Nephron progenitor cell (in vitro differentiated cells): ENCODE results near the gene MTG1.
"Not testable (repeated sequence)": the region's sequence is repeated elsewhere in the genome, so short reads cannot be mapped to it uniquely, and the experiment has no call there.

Source experiments
- DNase-seq: peaks from one replicate; pipeline ENCODE4 v3.0.0; 2021
- H3K27ac Mint-ChIP-seq: 2 replicates; pipeline ENCODE4 v1.8.0; 2021; ENCODE audit warnings: mild to moderate bottlenecking, moderate library complexity, mixed read lengths
- H3K27me3 Mint-ChIP-seq: 2 replicates; pipeline ENCODE4 v1.8.0; 2021; ENCODE audit warnings: mild to moderate bottlenecking, low read depth, mixed read lengths; ENCODE audit not compliant: poor library complexity
- H3K36me3 Mint-ChIP-seq: 2 replicates; pipeline ENCODE4 v1.8.0; 2021; ENCODE audit warnings: low read depth, mixed read lengths
- H3K4me1 Mint-ChIP-seq: 2 replicates; pipeline ENCODE4 v1.8.0; 2021; ENCODE audit warnings: mixed read lengths
- H3K4me3 Mint-ChIP-seq: 2 replicates; pipeline ENCODE4 v1.8.0; 2021; ENCODE audit warnings: mild to moderate bottlenecking, moderate library complexity, mixed read lengths
- H3K9me3 Mint-ChIP-seq: 2 replicates; pipeline ENCODE4 v1.8.0; 2021; ENCODE audit warnings: mild to moderate bottlenecking, moderate library complexity, mixed read lengths
- TF ChIP-seq, protein P1 (sequence below): fragments of 200-600 bp; sonication (generic); IDR thresholded peaks from 2 replicates; pipeline ENCODE4 v1.5.0; 2021; ENCODE audit warnings: antibody characterized with exemption

MTG1 gene

DNA sequence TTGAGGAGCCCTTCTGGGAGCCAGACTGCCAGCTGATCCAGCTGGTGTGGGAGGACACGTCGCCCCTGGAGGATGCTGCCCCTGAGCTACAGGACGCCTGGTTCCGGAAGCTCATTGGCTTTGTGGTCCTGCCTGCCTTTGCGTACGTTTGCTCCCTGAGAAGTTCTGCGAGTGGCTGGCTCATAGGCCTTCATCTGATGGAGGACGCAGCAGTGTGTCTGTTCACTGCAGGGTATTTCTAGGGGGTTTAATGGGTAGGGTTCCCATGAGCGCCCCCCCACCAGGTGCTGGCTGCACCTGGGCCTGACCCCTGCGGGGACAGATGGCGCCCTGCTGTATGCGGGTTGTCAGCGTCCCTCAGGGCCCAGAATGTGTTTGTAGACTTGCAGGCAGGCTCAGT lies 9.9 kb upstream of the MTG1 start:
- Mint-ChIP-seq H3K27ac (no peak overlapping the region), H3K9me3 (no peaks in the 10 kb centered on the region), H3K4me1 (peaks cover 13% of the 10 kb centered on the region), H3K36me3 (peaks cover 5% of the 10 kb centered on the region), H3K27me3 (peaks cover 53% of the 10 kb centered on the region), H3K4me3 (no peak overlapping the region)
- no peak for DNase-seq
- TF ChIP-seq, protein P1, sequence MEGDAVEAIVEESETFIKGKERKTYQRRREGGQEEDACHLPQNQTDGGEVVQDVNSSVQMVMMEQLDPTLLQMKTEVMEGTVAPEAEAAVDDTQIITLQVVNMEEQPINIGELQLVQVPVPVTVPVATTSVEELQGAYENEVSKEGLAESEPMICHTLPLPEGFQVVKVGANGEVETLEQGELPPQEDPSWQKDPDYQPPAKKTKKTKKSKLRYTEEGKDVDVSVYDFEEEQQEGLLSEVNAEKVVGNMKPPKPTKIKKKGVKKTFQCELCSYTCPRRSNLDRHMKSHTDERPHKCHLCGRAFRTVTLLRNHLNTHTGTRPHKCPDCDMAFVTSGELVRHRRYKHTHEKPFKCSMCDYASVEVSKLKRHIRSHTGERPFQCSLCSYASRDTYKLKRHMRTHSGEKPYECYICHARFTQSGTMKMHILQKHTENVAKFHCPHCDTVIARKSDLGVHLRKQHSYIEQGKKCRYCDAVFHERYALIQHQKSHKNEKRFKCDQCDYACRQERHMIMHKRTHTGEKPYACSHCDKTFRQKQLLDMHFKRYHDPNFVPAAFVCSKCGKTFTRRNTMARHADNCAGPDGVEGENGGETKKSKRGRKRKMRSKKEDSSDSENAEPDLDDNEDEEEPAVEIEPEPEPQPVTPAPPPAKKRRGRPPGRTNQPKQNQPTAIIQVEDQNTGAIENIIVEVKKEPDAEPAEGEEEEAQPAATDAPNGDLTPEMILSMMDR = no peak

DNA sequence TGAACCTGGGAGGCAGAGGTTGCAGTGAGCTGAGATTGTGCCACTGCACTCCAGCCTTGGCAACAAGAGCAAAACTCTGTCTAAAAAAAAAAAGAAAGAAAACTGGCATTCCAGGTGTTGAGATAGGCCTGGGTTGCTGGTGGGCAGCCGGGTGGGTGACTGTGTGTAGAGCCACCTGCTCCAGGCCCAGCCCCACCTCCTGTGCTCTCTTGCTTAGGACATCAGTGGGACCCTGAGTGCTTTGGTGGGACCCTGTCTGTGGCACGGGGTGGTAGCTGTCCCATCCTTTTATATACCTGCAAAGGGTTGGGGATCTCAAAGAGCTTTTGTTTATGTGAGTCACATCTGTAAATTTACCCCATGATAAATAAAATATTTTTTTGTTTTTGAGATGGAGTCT lies 8.7 kb upstream of the MTG1 start:
- no peak overlapping the region for H3K27ac Mint-ChIP-seq
- no peak overlapping the region for H3K4me3 Mint-ChIP-seq
- peaks cover 5% of the 10 kb centered on the region for H3K36me3 Mint-ChIP-seq
- H3K9me3 Mint-ChIP-seq = no peaks in the 10 kb centered on the region
- H3K27me3 Mint-ChIP-seq = peaks cover 48% of the 10 kb centered on the region
- H3K4me1 Mint-ChIP-seq = peaks cover 19% of the 10 kb centered on the region
- TF ChIP-seq, protein P1 = no peak
- no peak for DNase-seq

DNA sequence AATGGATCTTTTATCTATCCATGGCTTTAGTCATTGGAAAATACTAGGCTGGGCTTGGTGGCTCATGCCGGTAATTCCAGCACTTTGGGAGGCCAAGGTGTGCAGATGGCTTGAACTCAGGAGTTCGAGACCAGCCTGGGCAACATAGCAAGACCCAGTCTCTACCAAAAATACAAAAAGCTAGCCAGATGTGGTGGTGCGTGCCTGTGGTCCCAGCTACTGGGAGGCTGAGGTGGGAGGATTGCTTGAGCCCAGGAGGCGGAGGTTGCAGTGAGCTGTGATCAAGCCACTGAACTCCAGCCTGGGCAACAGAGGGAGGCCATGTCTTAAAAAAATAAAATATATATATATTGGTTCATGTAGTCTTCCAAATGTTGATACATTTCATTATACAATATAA lies 7.0 kb upstream of the MTG1 start:
- not testable (repeated sequence) for DNase-seq, H3K9me3 Mint-ChIP-seq, H3K27ac Mint-ChIP-seq, H3K4me3 Mint-ChIP-seq, H3K36me3 Mint-ChIP-seq
- Mint-ChIP-seq H3K27me3 (peaks cover 35% of the 10 kb centered on the region), H3K4me1 (peaks cover 19% of the 10 kb centered on the region)

DNA sequence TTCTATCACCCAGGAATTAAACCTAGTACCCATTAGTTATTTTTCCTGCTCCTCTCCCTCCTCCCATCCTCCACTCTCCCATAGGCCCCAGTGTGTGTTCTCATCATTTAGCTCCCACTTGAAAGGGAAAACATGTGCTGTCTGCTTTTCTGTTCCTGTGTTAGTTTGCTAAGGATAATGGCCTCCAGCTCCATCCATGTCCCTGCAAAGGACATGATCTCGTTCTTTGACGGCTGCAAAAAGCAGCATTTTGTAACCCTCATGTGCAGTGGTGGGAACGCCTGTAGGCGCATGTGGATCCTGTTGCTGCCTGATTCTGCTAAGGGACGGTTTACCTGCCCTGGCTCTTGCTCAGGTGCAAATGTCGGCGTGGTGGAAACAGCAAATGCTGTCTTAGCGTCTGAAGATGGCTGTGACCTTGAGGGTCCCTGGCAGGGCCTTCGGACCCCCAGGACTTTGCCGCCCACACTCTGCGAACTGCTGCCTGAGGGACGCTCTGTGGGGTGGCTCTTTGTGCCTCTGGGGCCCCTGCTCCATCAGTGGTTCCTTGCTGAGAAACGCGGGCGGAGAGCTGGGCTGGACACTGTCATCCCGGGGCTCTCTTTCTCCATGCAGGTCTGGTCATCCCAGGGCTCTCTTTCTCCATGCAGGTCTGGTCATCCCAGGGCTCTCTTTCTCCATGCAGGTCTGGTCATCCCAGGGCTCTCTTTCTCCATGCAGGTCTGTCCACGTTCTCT lies 5.6 kb upstream of the MTG1 start:
- H3K4me3 Mint-ChIP-seq = no peak overlapping the region
- no peaks in the 10 kb centered on the region for H3K36me3 Mint-ChIP-seq
- peaks cover 24% of the 10 kb centered on the region for H3K27me3 Mint-ChIP-seq
- no peak for DNase-seq
- no peak overlapping the region for H3K27ac Mint-ChIP-seq
- H3K9me3 Mint-ChIP-seq = no peaks in the 10 kb centered on the region
- peaks cover 19% of the 10 kb centered on the region for H3K4me1 Mint-ChIP-seq
- TF ChIP-seq, protein P1 = no peak

DNA sequence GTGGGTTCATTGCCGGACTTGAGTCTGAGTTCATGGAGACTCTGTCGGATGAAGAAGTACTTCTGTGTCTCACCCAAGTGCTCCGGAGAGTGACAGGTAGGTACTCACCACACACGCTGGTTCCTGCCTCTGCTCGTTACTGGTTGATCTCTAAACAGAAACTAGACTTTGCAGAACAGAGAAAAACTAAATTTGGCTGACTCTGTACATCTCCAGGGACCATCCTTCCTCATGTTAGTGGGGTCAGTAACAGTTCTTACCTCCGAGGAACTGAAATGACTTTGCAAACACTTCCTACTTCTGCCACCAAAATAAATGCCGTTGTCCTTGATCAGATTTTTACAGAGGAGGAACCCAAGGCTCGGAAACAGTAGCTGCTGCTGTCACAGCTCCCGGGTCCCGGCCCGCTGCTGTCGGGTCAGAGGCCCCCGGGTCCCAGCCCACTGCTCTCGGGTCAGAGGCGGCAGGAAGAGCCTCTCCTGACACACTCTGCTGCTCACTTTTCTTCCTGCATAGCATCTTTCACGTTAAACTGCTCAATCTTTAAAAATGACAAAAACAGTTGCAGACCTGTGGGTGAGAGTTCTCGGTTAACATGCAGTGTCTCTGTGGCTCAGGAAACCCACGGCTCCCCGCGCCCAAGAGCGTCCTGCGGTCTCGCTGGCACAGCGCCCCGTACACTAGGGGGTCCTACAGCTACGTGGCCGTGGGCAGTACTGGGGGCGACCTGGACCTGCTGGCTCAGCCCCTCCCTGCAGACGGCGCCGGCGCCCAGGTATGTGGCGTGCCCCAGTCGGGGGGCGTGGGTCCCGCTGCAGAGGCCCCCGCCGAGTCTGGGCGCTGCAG lies 4.8 kb upstream of the MTG1 start:
- no peaks in the 10 kb centered on the region for H3K36me3 Mint-ChIP-seq
- H3K27me3 Mint-ChIP-seq = peaks cover 22% of the 10 kb centered on the region
- TF ChIP-seq, protein P1 = no peak
- H3K9me3 Mint-ChIP-seq = no peaks in the 10 kb centered on the region
- no peak overlapping the region for H3K4me3 Mint-ChIP-seq
- no peak overlapping the region for H3K27ac Mint-ChIP-seq
- DNase-seq = no peak
- peaks cover 19% of the 10 kb centered on the region for H3K4me1 Mint-ChIP-seq

DNA sequence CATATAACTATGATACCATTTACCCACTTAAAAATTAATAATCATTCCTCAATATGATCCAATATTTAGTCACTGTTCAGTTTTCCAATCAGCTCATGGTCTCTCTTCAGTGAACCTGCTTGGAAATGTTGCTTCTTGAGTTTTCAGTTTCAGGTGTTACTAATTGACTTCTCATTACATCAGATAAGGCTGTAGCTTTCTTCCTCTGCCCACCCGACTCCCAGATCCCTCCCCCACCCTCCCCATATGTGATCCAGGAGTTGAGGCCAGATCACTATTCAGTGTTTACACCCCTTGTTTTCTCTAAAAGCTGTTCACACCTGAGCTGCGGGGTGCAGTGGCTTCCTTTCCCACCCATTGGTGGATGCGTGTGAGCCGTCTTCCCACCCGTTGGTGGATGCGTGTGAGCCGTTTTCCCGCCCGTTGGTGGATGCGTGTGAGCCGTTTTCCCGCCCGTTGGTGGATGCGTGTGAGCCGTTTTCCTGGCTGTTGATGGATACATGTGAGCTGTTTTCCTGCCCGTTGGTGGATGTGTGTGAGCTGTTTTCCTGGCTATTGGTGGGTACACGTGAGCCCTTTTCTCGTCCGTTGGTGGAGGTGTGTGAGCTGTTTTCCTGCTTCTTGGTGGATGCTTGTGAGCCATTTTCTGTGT lies 3.2 kb upstream of the MTG1 start:
- no peak for DNase-seq
- peak overlapping the region; percentile 40 for H3K27ac Mint-ChIP-seq
- TF ChIP-seq, protein P1 = no peak
- H3K36me3 Mint-ChIP-seq = peaks cover 4% of the 10 kb centered on the region
- peaks cover 19% of the 10 kb centered on the region for H3K27me3 Mint-ChIP-seq
- no peaks in the 10 kb centered on the region for H3K9me3 Mint-ChIP-seq
- no peak overlapping the region for H3K4me3 Mint-ChIP-seq
- H3K4me1 Mint-ChIP-seq = peaks cover 31% of the 10 kb centered on the region
